DMS114 treated with DMSO at 0.1 percent for 48 hours (cell line): ENCODE results near the gene RHOT1.
"Not testable (repeated sequence)": the region's sequence is repeated elsewhere in the genome, so short reads cannot be mapped to it uniquely, and the experiment has no call there.

ENCODE experiments used
- DNase-seq: peaks from one replicate; lab custom pipeline; 2025; ENCODE audit not compliant: unreplicated experiment; lab: John Stamatoyannopoulos, UW

RHOT1 gene

DNA sequence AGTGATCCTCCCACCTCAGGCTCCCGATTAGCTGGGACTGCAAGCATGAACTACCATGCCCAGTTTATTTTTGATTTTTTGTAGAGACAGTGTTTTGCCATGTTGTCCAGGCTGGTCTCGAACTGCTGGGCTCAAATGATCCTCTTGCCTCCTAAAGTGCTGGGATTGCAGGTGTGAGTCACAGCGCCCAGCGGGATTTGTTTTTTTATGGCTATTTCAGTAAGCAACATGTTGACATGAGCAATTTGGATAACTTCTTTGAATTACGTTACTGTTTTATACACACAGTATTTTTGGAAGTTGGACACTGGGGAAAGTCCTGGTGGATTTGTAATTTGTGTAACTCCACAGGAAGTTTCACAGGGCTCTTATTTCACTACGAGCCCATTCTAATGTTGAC lies 18.5 kb upstream of the RHOT1 start:
- DNase-seq, result no peak

DNA sequence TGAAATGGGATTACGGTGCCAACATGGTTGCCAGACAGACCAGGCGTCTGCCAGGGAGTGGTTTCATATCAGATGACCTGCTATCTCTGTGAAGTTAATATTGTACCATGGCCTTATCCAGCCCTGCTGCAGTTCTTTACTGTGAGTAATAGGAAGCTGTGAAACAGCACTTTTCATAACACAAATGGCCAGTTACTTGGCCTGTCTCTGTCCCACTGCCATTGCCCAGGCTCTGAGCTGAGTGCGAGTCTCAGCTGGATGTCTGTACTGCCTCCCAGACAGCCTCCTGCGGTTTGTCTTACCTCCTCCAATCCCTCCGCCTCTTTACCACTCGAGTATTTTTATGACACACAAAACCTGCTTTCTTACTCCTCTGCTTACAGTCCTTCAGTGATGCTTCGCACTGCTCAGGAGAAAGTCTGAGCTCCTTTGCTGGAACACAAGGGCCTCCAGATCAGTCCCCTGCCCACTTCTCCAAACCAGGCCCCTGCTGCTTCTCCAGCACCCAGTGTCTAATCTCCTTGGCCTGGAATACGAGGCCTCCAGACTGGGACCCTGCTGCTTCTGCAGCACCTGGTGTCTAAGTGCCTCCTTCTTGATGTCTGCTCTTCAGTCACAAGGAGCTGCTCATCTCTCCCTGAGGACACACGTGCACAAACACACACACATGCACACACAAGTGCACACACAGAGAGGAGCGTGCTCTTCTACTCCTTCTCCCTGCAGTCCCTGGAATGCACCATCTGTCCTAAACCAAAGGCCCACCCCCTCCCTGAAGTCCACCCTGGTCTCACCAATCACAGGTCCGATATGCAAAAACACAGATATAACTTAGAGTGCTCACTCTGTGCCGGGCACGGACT lies 17.1 kb upstream of the RHOT1 start:
- DNase-seq, result no peak

DNA sequence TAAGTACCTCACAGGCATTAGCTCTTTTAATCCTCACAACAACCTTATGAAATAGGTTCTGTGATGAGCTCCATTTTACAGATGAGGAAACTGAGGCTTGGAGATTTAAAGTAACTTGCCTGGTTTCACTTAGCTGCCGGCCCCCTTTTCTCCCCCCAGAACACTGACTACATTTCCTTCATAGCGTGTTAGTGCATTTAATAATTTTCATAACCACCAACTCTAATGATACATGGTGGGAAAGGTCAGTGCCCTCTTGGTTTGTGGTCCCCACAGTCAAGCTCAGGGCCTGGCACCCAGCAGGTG lies 16.5 kb upstream of the RHOT1 start:
- DNase-seq, result no peak

DNA sequence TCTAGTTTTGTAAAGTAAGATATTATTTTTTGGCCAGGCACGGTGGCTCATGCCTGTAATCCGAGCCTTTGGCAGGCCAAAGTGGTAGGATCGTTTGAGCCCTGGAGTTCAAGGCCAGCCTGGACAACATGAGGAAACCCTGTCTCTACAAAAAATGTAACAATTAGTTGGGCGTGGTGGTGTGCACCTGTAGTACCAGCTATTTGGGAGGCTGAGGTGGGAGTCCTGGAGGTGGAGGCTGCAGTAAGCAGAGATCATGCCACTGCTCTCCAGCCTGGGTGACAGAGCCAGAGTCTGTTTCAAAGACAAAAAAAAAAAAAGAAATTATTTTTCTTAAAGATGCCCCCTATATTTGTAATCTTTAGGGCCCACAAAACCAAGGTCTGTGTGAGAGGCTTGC lies 16.0 kb upstream of the RHOT1 start:
- no peak for DNase-seq

DNA sequence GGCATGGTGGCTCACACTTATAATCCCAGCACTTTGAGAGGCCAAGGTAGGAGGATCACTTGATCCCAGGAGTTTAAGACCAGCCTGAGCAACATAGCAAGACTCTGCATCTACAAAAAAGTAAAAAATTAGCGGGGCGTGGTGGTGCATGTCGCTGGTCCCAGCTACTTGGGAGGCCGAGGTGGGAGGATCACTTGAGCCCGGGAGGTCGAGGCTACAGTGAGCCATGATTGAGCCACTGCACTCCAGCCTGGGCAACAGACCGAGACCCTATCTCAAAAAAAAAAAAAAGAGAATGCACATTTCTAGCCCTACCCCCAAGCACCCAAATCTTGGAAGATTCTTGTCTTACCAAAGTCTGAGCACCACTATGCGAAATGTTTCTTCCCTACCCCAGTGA lies 15.6 kb upstream of the RHOT1 start:
- DNase-seq, result no peak

DNA sequence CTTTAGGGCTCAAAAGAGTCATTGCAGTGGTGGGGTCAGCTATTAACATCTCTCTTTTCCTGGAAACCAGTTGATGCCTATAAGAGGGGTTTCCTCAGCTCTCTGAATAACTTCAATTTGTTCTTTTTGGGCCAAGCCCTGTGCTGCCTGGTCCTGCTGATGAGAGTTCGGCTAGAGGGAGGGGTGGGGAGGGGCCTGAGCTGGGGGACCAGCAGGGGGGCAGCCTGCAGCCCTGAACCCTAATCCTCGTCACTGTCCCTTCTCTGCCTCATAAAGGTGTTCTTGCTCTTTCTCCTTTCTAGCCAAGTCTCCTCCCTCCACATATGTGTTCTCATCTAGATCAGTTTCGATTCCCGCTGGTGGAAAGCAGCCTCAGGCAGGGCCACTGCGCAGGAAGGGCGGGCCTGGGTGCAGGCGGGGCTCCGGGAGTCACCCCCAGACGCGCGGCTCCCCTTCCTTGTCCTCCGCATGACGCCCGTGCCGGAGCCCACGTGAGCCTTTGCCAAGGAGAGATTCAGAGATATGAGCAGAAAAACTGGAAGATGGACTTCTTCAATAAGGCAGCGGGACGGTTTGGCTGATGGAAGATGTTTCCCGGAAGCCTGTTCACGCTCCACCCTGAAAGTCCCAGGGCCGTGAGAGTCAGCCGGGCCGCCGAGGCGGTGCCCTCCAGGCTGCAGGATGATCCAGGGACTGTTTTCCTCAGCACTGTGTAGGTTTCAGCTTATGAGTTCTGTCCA lies 15.0 kb upstream of the RHOT1 start:
- peak; percentile 25 for DNase-seq

DNA sequence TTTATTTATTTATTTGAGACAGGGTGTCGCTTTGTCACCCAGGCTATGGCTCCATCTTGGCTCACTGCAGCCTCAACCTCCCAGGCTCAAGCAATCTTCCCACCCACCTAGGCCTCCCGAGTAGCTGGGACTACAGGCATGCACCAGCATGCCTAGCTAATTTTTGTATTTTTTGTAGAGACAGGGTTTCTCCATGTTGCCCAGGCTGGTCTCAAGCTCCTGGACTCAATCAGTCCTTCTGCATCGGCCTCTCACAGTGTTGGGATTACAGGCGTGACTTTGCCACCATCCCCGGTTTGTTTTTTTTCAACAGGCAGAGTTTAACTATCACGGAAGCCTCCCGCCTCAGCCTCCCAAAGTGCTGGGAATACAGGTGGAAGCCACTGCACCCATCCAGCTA lies 13.8 kb upstream of the RHOT1 start:
- DNase-seq, result not testable (repeated sequence)

DNA sequence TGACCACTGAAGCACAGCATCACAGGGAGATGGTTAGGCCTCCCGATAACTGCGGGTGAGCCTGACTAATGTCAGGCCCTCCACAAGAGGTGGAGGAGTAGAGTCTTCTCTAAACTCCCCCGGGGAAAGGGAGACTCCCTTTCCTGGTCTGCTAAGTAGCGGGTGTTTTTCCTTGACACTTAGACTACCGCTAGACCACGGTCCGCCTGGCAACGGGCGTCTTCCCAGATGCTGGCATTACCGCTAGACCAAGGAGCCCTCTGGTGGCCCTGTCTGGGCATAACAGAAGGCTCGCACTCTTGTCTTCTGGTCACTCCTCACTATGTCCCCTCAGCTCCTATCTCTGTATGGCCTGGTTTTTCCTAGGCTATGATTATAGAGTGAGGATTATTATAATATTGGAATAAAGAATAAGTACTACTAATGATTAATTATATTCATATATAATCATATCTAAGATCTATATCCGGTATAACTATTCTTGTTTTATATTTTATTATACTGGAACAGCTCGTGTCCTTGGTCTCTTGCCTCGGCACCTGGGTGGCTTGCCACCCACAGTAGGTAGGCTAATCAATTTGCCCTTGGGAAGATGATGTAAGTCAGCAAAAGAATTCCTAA lies 6.7 kb upstream of the RHOT1 start:
- not testable (repeated sequence) for DNase-seq

DNA sequence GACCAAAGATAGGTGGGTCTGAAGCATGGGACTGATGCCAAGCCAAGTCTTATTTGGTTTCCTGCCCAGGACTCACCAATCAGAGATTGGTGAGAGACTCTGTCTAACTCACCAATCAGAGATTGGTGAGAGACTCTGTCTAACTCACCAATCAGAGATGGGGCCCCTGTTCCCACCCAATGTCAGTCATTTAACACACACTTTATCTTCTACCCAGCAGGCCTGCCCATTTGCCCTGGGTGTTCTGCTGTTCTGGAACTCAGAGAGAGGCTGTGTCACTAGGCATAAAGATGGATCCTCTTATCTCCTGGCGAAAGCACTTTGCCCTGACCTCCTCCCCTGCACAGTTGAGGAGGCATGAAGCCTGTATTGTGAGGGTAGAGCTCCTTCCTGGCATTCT lies 5.4 kb upstream of the RHOT1 start:
- no peak for DNase-seq

DNA sequence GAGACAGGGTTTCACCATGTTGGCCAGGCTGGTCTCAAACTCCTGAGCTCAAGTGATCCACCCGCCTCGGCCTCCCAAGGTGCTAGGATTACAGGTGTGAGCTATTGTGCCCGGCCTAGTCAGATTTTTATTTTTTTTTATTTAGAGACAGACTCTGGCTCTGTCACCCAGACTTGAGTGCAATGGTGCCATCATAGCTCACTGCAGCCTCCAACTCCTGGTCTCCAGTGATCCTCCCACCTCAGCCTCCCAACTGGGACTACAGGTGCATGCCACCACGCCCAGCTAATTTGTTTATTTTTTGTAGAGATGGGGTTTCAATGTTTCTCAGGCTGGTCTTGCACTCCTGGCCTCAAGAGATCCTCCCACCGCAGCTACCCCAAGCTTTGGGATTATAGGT lies 2.8 kb upstream of the RHOT1 start:
- not testable (repeated sequence) for DNase-seq

DNA sequence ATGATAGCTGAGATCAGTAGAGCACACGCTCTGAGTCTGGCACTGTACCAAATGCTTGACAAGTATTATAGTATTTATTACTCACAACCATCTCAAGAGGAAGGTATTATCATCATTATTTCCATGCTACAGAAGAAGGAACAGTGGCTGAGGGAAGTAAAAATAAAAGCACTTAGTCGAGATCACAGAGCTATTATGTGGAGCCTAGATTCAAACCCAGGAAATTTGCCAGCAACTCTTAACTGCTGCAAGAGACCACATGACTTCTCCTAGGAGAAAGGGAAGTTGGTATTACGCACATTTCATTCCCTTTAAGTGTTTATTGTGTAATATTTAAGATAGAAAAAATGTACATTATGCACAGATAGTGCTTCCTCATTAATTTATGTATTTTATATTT lies 1.0 kb upstream of the RHOT1 start:
- DNase-seq, result no peak

DNA sequence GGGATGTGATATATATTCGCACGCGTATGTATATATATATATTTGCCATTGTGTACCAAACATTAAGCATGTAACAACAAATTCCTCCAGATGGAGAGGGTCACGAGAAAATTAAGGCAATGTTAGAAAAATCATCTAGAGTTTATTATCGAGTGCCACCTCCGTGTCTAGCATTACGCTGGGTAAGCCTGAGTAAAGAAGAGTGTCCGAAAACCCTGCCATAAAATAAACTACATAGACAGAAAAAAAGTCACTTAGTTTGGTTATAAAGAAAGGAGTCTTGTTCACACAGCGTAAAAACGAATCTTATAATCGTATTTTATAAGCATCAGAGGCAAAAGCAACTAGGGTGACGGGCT lies 644 bp upstream of the RHOT1 start:
- no peak for DNase-seq

DNA sequence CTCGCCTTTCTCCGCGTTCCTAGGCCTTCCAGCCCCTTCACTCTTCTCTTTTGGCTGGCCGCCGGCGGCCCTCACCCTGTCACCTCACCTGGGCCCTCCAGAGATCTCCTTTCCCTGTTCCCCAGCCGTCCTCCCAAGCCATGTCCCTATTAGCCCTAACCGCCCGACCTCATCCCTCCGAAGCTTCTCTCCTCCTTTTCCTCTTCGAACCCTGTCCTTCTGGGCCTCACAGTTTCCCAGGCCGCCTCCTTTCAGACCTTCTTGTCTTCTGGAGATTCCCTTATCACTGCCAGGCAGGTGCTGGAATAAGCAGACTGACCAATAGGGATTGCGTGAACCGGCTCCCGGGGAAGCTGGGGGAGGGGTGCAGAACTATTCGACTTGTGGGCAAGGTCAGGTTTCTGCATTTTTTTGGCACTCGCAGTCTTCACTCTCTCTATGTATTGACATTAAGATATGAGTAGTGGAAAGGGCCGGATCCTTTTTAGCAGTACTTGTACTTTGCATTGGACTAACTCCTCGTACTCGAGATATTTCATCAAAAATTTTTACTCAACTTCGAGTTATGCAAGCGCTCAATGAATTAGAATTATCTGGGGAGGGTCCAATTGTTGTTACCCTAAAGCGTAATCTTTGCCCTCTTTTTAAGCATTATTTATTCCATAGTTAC lies 690 bp downstream of the RHOT1 start:
- no peak for DNase-seq

DNA sequence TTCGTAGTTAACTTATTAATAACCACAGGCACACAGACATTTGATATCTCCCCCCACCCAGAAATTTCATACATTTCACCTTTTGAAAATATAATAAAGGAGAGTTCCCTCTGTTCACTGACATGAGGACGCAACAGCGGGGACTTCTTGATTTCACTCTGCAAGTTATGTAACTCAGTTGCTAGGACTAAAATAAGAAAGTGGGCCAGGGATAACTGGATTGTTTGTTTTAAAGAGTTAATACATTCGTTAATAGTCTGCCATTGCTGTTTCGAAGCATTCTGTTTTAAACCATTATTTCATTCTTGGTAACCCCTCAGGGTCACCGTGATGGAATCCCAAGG lies 1.2 kb downstream of the RHOT1 start:
- no peak for DNase-seq

DNA sequence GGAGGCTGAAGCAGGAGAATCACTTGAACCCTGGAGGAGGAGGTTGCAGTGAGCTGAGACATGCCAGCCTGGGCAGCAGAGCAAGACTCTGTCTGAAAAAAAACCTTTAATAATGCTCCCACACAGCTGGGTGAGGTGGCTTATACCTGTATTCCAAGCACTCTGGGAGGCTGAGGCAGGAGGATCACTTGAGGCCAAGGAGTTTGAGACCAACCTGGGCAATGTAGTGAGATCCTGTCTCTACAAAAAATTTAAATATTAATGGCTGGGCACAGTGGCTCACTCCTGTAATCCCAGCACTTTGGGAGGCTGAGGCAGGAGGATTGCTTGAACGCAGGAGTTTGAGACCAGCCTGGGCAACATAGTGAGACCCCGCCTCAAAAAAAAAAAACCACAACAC lies 2.1 kb downstream of the RHOT1 start:
- DNase-seq, result not testable (repeated sequence)

DNA sequence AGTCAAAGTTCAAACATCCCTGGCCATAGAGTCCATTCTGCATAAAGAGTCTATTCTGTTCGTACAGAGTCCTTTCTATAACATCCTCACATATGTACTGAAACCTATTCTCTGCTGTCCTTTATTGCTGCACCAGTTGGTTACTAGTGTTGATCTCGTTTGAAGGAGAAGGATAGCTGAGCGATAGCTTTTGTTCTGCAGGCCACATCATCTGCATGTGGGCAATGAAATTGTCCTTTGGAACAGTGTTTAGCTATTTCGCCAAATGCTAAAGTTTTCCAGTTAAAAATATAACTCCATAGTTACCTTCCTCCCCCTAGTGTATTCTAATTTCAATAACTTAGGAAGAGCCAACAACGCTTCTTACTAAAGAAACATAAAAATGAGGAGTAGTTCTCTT lies 6.0 kb downstream of the RHOT1 start:
- no peak for DNase-seq

DNA sequence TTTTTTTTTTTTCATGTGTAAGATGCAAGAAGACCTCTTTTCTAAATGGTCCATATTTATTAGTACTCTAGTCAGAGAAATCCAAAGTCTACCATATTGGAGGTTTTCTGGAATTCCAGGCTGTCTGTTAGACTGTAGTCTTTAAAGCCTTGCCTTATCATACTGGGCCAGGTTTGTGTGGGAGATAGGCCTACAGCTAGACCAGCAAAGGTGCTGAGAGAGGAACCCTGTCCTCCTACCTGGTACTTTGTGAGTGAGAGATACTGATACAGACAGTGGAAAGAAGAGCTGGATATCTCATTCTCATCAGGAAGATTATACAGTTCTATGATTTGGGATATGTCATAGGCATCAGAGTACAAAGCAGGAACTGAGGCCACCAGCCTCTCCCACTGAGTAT lies 8.1 kb downstream of the RHOT1 start:
- DNase-seq, result no peak

DNA sequence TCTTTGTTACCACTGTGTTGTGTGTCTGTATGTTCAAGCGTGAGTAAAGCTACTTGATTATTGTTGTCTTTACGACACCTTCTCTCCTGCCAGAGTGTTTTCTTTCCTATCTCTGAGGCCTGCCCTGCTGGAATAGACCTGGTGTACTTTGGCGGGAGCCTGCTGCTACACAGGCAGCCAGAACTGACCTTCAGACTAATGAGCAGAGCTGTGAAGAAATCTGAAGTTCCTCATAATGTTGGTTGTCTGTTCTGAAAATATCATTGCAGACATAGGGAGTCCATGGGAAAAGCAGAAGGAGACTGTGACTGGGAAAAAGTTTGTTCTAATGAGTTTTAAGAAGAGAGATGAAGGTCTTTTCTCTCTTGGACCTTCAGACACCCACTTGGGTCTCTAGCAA lies 9.8 kb downstream of the RHOT1 start:
- no peak for DNase-seq

DNA sequence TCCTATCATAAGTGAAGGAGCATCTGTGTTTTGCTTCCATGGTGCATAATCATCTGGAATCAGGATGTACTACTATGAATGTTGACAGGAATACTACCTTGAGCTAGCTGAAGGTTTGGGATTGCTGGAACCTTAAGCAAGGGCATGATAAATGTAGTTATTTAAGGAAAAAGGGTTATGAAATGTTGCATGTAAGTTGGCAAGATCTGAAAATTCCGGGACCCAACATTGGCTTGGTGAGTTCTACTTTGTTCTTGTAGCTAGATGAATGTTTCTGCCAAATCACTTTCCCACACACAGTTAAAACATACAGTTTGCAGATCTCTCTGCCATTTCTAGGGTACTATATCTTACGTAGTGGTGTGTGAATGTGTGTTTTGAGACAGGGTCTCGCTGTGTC lies 13.6 kb downstream of the RHOT1 start:
- no peak for DNase-seq

DNA sequence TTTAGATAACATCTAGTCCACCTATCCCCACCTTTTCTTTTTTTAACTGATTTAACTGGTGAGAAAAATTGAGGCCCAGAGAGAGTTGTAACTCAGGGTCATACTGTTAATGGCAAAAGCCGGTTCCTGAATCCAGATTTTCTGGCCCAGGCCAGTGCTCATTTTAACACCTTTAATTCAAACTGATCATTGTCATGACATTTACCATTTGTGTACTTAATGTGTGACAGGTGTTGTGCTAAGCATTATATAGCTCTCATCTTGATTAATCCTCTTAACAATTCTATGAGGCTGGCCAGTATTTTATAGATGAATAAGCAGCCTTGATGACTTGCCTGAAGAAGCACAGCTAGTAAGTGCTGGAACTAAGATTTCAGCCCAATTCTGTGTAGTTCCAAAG lies 14.4 kb downstream of the RHOT1 start:
- no peak for DNase-seq

DNA sequence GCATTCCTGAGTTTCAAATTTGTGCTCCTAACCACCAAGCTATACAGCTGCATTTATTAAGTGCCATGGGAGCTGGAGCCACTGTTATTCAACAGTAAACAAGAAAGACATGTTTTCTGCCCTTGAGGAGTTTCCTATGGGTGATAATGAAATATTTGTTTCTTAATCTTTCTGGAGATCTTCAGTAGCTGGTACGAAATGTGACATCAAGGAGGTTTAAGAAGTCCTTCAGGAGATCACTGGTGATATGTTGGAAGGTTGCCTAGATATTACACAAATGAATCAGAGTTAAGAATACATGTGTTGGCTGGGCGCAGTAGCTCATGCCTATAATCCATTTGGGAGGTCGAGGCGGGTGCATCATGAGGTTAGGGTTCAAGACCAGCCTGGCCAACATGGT lies 14.9 kb downstream of the RHOT1 start:
- no peak for DNase-seq
